ENCODE measurements around the gene POU6F2. TPM values are rescaled to one million over a fixed set of nuclear protein-coding genes. Genes with fewer than 3 reads are reported as not detected.

The POU6F2 gene
- total RNA-seq, 1 donor from 2014 or later, result not detected

DNA sequence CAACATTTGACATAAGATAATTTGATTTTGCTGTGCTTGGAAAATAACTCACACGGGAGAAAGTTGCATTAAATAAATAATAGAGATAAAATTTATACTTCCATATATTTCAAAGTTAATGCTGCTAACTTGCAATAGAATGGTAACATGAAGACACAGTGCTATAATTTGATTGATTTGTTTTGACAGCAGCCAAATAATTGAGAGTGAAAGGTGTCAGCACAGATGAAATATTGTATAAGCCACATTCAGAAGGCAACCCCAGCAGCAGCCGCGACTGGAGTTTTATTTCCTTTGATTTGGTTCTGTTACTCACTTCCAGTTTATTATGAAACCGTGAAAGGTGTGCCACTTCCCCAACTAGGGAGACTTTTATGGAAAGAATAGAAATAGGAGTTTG, 242.2 kb downstream of the POU6F2 start:
- no peak overlapping the region for H3K4me3 ChIP-seq (ENCODE audit: low read depth, low read length)
- no peak for FAIRE-seq
- no peaks in the 10 kb centered on the region for H3K36me3 ChIP-seq (ENCODE audit: control insufficient read depth, insufficient read depth, low read length)
- H3K27me3 ChIP-seq (ENCODE audit: control insufficient read depth, insufficient read depth, low read length), result no peaks in the 10 kb centered on the region
- TF ChIP-seq CTCF (IDR thresholded peaks at IDR 0.05; ENCODE audit: insufficient read depth, low read length, severe bottlenecking), result no peak
- DNase-seq (ENCODE audit: low read depth), result no peak

- DNase-seq (ENCODE audit: low read depth), result no peak
- Histone ChIP-seq H3K4me3 (ENCODE audit: low read depth, low read length) (no peak overlapping the region), H3K36me3 (ENCODE audit: control insufficient read depth, insufficient read depth, low read length) (no peaks in the 10 kb centered on the region), H3K27me3 (ENCODE audit: control insufficient read depth, insufficient read depth, low read length) (no peaks in the 10 kb centered on the region)
- no peak for TF ChIP-seq CTCF (IDR thresholded peaks at IDR 0.05; ENCODE audit: insufficient read depth, low read length, severe bottlenecking)
- FAIRE-seq, result no peak
These were observed 244.2 kb downstream of the POU6F2 start for GRCh38 chr7:39221901-39222300.

- Histone ChIP-seq H3K36me3 (ENCODE audit: control insufficient read depth, insufficient read depth, low read length) (no peaks in the 10 kb centered on the region), H3K4me3 (ENCODE audit: low read depth, low read length) (no peak overlapping the region), H3K27me3 (ENCODE audit: control insufficient read depth, insufficient read depth, low read length) (no peaks in the 10 kb centered on the region)
- DNase-seq (ENCODE audit: low read depth) (no peak), FAIRE-seq (no peak)
- TF ChIP-seq CTCF (IDR thresholded peaks at IDR 0.05; ENCODE audit: insufficient read depth, low read length, severe bottlenecking), result no peak
These were observed 251.2 kb downstream of the POU6F2 start for GRCh38 chr7:39228946-39229345.

GRCh38 chr7:39233851-39234529, 256.3 kb downstream of the POU6F2 start:
- no peak for FAIRE-seq
- no peaks in the 10 kb centered on the region for H3K27me3 ChIP-seq (ENCODE audit: control insufficient read depth, insufficient read depth, low read length)

DNA sequence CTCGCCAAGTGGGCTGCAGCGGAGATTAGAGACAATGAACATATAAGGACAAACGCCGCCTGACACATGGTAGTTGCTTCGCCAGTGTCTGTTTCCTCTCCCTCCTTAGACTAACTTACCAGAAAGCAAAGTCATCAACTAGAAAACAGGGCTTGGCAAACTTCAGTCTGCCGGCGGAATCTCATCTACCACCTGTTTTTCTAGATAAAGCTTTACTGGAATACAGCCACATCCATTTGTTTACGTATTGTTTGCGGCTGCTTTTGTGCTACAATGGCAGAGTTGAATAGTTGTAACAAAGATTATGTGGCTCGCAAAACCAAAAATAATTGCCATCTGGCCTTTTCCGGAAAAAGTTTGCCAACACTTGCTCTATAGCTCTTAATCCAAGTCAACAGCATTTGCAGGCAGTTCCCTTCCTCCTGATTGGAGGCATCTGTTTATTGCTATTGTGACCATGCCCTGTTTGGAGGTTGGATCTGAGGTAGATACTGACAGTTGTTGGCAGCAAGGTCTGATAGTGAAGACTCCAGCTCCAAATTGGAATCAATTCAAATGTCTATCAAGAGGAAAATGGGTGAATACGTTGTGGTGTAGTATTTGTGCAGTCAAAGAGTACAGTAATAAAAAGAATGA, 260.6 kb downstream of the POU6F2 start:
- DNase-seq (ENCODE audit: low read depth), result no peak
- Histone ChIP-seq H3K27me3 (ENCODE audit: control insufficient read depth, insufficient read depth, low read length) (no peaks in the 10 kb centered on the region), H3K36me3 (ENCODE audit: control insufficient read depth, insufficient read depth, low read length) (no peaks in the 10 kb centered on the region), H3K4me3 (ENCODE audit: low read depth, low read length) (no peak overlapping the region)
- no peak for FAIRE-seq
- no peak for TF ChIP-seq CTCF (IDR thresholded peaks at IDR 0.05; ENCODE audit: insufficient read depth, low read length, severe bottlenecking)

More at GRCh38 chr7:39233851-39234529, 256.3 kb downstream of the POU6F2 start:
- DNase-seq (ENCODE audit: low read depth), result no peak
- Histone ChIP-seq H3K36me3 (ENCODE audit: control insufficient read depth, insufficient read depth, low read length) (no peaks in the 10 kb centered on the region), H3K4me3 (ENCODE audit: low read depth, low read length) (no peak overlapping the region)
- TF ChIP-seq CTCF (IDR thresholded peaks at IDR 0.05; ENCODE audit: insufficient read depth, low read length, severe bottlenecking), result no peak

Measured in bronchial epithelial cell (primary cell).